Stimulated activated CD8-positive, alpha-beta memory T cell treated with anti-CD3 and anti-CD28 coated beads, Interleukin-4, amount 100 ng/mL, for 48 hours (primary cell): ENCODE data around the gene MAST4.

Experiments
- DNase-seq: peaks from one replicate; pipeline ENCODE4 v3.0.0-alpha.2; 2020

Gene MAST4

GRCh38 chr5:67178085-67178484 lies 581.9 kb downstream of the MAST4 start:
- no peak for DNase-seq

DNA sequence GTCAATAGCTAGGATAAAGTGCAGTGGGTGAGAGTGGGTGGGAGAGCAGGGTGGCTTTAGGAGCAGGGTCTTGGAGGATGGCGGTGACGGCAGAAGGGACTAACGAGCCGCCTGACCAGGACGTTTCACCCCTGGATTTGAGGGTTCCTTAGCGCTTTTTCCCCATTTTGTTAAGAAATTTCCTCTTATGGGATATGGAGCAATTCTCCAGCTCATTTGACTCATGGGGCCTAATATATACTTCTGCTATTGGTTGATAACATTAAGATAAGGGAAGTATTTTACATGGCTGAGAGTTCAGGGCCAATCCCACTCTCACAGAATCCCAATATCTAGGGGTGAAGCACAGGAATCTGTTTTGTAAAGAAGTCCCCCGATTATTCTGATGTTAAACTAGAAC lies 582.8 kb downstream of the MAST4 start:
- no peak for DNase-seq

DNA sequence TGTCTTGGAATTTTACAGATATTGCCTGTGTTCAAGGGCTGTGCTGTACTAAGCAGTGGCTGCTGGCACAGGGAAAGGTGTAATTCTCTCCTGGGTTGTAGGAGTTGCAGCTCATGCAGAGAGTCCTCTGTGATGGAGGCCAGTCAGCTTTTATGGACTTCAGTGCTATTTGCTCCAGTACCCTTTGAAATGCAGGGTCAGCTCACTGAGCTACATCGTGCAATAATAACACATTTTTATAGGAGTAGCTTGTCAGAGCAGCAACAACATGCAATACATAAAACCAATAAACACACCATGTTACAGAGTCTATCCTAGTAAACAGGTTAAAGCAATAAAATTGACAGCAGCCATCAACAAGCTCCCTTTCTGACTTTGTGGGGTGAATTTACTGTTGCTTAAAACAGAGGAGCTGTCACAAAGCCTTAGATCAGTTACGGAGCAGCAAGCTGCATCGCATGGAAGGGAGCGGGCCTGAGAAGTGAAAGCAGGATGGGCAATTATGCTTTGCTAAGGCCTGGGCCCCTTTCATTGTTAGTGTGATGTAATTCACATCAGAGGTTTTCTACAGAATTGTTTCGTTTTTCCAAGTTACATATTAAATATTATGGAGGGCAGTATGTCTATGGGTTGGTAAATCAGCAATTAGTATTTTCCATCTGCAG lies 583.6 kb downstream of the MAST4 start:
- DNase-seq = no peak

GRCh38 chr5:67181648-67182221 lies 585.5 kb downstream of the MAST4 start:
- no peak for DNase-seq

DNA sequence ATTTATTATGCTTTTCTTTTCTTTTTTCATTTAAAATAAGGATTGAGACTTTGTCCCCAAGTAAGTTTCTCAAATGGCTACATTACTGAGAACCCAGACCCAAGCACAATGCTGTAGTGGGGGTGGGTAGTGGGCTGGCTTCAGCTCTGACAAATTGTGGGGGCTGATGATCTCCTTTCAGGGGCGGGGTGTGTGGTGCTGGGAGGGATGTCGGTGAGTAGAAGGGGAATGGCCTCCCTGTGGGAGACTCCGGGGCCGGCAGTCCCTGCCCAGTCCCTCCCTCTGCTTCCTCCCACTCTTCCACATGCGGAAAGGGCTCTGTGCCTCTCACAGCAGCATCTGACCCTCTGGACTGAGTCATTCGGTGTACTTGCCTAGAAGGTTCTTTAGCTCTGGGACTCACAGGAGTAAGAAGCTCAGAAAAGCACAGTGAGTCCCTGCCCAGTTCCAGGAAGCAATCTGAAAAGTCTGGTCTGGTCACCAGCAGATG lies 586.2 kb downstream of the MAST4 start:
- DNase-seq = no peak

DNA sequence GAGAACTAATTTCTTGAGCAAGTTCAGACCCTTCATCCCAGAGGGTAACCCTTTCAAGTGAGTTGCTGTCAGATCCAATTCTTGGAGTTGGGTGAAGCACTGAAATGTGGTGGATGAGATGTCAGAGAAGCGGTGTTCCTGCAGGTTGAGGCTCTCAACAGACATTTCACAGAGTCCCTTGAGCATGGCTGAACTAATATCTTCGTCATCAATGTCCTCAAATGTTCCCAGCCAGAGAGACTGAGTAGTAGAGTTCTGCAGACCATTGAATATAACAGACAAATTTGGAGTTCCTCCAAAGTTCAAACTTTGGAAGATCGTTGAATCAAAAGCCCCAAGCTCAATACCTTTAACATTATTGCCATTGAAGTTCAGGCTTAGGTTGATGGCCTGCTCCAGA lies 587.7 kb downstream of the MAST4 start:
- no peak for DNase-seq

GRCh38 chr5:67187006-67187715 lies 591.0 kb downstream of the MAST4 start:
- DNase-seq = no peak

- DNase-seq = no peak
Measured at GRCh38 chr5:67188274-67189078, 592.3 kb downstream of the MAST4 start.

DNA sequence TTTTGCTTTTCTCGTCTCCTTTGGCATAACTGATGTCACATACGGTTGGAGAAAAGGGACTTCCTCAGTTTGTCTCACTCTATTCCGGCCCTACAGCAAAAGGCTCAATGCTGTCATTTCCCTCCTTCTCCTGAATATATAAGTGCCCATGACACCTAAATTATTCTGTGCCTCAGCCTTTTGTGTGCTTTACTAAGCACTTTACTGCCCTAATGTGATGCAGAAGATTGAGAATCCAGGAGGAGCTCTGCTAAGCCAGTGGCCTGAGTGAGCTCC lies 592.8 kb downstream of the MAST4 start:
- no peak for DNase-seq

- no peak for DNase-seq
Measured at GRCh38 chr5:67189931-67190330, 593.7 kb downstream of the MAST4 start.

GRCh38 chr5:67190410-67190809 lies 594.2 kb downstream of the MAST4 start:
- DNase-seq = no peak

GRCh38 chr5:67190861-67191260 lies 594.7 kb downstream of the MAST4 start:
- DNase-seq = no peak

DNA sequence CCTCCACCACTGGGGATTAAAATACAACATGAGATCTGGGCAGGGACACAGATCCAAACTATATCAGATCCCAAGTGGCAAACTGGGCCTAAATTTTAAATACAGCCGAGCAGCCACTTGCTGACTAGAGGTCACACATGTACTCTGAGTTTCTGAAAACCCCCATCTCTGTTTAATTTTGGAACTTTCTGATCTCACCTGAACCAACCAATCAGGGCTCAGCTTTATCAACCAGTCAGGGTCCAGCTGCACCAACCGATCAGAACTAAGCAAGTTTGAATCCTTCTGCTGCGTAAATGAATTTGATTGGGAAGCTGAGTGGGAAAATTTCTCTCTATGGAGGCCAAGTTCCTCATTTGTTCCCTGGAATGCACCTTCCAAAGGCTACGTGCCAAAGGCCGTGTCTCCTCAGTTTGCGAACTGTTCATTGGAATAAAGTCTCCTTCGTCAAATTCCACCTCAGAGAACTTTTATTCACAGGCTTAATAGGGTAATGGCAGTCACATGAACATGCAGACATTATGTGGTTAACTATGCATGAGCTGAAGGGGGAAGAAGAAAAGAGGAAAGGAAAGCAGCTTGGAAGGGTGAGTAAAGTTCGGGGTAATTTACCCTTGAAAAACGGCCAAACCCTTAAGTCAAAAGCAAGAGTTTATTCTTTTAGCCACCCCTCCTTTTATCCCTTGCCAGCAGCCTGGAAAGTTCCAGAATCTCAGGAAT lies 596.7 kb downstream of the MAST4 start:
- DNase-seq = no peak

- no peak for DNase-seq
Measured at GRCh38 chr5:67193439-67193807, 597.2 kb downstream of the MAST4 start.

- no peak for DNase-seq
Measured at GRCh38 chr5:67194166-67194565, 598.0 kb downstream of the MAST4 start.

GRCh38 chr5:67195406-67196275 lies 599.4 kb downstream of the MAST4 start:
- DNase-seq = no peak

DNA sequence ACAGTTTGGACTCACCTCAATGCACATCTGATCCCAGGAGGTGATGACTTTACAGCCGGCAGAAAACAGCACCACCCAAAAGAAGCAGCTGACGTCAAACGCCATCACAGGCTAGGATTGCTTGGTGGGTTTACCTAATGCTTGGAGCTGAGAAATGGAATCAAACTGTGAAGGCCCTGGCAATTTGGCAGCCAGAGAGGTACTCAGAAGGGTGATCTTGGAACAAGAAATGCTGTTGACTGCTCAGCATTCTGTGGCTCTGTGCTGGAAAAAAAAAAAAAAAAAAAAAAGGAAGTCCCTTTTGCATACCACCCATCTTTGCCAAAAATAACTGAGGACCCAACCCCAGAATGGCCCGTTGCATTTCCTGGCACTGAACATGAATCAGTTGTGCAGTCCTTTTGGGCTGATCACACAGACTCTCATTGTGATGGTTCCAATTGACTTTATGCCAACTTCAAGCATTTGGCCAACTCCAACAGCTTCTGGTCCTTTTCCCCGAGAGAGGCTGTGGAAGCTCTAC lies 600.4 kb downstream of the MAST4 start, which contains the start of gene CD180:
TSS of gene CD180 (minus strand) at position 263 of the 523 bp plus-strand sequence. CDS start at position 105, 158 bp downstream.
- DNase-seq = no peak

GRCh38 chr5:67197536-67197935 lies 601.3 kb downstream of the MAST4 start:
- no peak for DNase-seq

DNA sequence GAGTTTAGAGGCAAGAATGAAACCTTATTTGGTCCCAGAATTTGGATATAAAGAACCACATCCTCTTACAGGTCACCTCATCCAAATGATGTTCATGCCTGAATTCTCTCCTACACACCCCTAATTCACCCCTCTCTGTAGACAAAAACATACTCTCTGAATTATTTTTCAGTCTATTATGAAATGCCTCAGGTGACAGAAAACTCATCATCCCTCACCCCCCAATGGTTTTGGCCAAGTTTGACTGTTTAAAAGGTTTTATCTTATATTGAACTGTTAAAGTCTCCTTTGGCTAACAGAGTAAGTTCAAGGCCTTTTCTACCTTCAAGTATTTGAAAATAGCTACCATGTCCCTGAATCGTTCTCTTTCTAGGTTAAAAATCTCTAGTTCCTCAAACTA lies 602.7 kb downstream of the MAST4 start:
- DNase-seq = no peak

DNA sequence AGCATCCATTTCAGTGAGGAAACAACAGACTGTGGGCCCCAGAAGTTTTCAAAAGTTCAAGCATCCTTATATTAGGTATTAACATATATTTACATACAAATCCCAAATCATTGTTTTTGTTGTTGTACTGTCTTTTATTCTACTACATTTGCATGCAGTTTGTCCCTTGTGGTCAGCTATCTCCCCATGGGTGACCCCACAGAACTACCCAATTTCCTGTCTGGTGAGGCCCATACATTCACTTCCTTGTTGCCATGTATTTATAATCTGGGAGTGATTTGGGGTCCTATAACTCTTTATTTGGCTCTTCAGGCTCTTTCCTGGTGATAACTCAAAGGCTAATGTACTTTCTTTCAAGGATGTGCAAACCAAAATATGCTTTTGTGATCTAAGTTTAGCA lies 603.7 kb downstream of the MAST4 start:
- DNase-seq = no peak

DNA sequence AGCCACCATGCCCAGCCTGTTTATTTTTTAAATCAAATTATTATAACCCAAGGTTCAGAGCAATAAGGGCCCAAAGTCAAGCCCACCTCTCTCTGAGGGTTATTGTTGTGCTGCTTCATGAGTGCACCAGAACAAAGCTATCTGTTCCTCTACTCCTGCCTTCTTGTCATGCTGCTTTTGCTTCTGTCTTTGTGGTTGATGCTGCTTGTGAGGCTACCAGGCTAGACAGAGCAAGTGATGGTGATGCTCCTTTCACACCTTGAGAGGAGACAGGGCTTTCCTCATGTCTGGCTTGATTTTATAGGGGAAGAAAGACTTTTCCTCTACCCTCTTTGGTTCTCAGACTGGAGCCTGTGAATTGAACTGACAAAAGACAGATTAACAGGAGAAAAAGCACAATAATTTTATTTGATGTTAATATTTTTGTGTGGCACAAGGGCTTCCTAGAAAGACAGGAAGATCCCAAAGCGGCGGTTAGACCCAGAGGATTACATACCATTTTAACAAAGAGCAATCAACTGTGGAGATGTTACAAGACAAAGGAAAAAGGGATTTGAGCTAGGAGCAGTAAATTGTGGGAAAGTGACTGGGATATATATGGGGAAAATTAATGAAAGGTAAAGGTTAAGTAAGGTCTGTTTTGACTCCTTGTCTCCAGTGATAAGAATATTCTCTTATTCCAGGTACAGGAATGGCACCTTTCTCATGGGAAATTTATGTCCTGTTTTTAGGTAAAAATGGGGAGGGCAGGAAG lies 604.8 kb downstream of the MAST4 start:
- no peak for DNase-seq
